Measurements from ENCODE around the gene CDK13. TPM values are rescaled to one million over a fixed set of nuclear protein-coding genes. Genes with fewer than 3 reads are reported as not detected.

Gene CDK13
- total RNA-seq, 1 experiment from 2014 or later: 45.9 TPM

- Mint-ChIP-seq H3K27ac (ENCODE audit: unreplicated experiment) (no peak overlapping the region), H3K4me3 (ENCODE audit: unreplicated experiment) (no peak overlapping the region), H3K36me3 (ENCODE audit: insufficient read depth, unreplicated experiment) (no peaks in the 10 kb centered on the region), H3K9me3 (ENCODE audit: unreplicated experiment) (no peaks in the 10 kb centered on the region), H3K4me1 (ENCODE audit: low read depth, unreplicated experiment) (no peaks in the 10 kb centered on the region), H3K27me3 (ENCODE audit: insufficient read depth, unreplicated experiment) (peaks cover 6% of the 10 kb centered on the region)
- no peaks in the 10 kb centered on the region for H3K9me3 ChIP-seq
- no peaks in the 10 kb centered on the region for H3K4me1 ChIP-seq
- H3K36me3 ChIP-seq (ENCODE audit: control insufficient read depth, insufficient read depth, low read length): no peaks in the 10 kb centered on the region
- CTCF ChIA-PET: no interaction called here
- POLR2A ChIA-PET: no interaction called here
- no peaks in the 10 kb centered on the region for H3K27me3 ChIP-seq (replicated peaks; ENCODE audit: control insufficient read depth, insufficient read depth, low read length)
- no peak for TF ChIP-seq CTCF (IDR thresholded peaks at IDR 0.05; ENCODE audit: insufficient read depth in 1 of 2, low read depth in 1 of 2, low read length in 1 of 2, severe bottlenecking in 1 of 2, unreplicated experiment in 1 of 2)
- BruUV-seq (replicated peaks): no TSS peak
- intact Hi-C loops (cut with micrococcal nuclease; ENCODE audit: unreplicated experiment): no loop called here
- H3K4me3 ChIP-seq (ENCODE audit: low read depth, low read length): no peak overlapping the region
- no peak for DNase-seq
Observed at GRCh38 chr7:39919646-39920045, 30.4 kb upstream of the CDK13 start.

- no peaks in the 10 kb centered on the region for H3K9me3 Mint-ChIP-seq (ENCODE audit: unreplicated experiment)
- H3K27me3 ChIP-seq (replicated peaks; ENCODE audit: control insufficient read depth, insufficient read depth, low read length): no peaks in the 10 kb centered on the region
- no peaks in the 10 kb centered on the region for H3K4me1 Mint-ChIP-seq (ENCODE audit: low read depth, unreplicated experiment)
- no peak overlapping the region for H3K27ac Mint-ChIP-seq (ENCODE audit: unreplicated experiment)
- no peaks in the 10 kb centered on the region for H3K9me3 ChIP-seq
- no peaks in the 10 kb centered on the region for H3K36me3 ChIP-seq (ENCODE audit: control insufficient read depth, insufficient read depth, low read length)
- intact Hi-C loops (cut with micrococcal nuclease; ENCODE audit: unreplicated experiment): no loop called here
- ChIA-PET CTCF (interaction anchor here (1.5 kb wide), 1 partner anchor 26 kb away, joined by 3 read pairs; no protein-coding TSS in a partner anchor), POLR2A (no interaction called here)
- no peak for TF ChIP-seq CTCF (IDR thresholded peaks at IDR 0.05; ENCODE audit: insufficient read depth in 1 of 2, low read depth in 1 of 2, low read length in 1 of 2, severe bottlenecking in 1 of 2, unreplicated experiment in 1 of 2)
- DNase-seq: no peak
- no peak overlapping the region for H3K4me3 Mint-ChIP-seq (ENCODE audit: unreplicated experiment)
- H3K4me3 ChIP-seq (ENCODE audit: low read depth, low read length): no peak overlapping the region
- BruUV-seq (replicated peaks): no TSS peak
- peaks cover 8% of the 10 kb centered on the region for H3K27me3 Mint-ChIP-seq (ENCODE audit: insufficient read depth, unreplicated experiment)
- H3K36me3 Mint-ChIP-seq (ENCODE audit: insufficient read depth, unreplicated experiment): no peaks in the 10 kb centered on the region
- no peaks in the 10 kb centered on the region for H3K4me1 ChIP-seq
Observed at GRCh38 chr7:39921506-39922175, 28.4 kb upstream of the CDK13 start.

GRCh38 chr7:39922580-39922979 is 27.5 kb upstream of the CDK13 start:
- H3K27me3 ChIP-seq (replicated peaks; ENCODE audit: control insufficient read depth, insufficient read depth, low read length): no peaks in the 10 kb centered on the region
- H3K9me3 Mint-ChIP-seq (ENCODE audit: unreplicated experiment): no peaks in the 10 kb centered on the region
- CTCF ChIA-PET: no interaction called here
- BruUV-seq (replicated peaks): no TSS peak
- no peak overlapping the region for H3K27ac Mint-ChIP-seq (ENCODE audit: unreplicated experiment)
- no peaks in the 10 kb centered on the region for H3K36me3 Mint-ChIP-seq (ENCODE audit: insufficient read depth, unreplicated experiment)
- no peaks in the 10 kb centered on the region for H3K4me1 Mint-ChIP-seq (ENCODE audit: low read depth, unreplicated experiment)
- TF ChIP-seq CTCF (IDR thresholded peaks at IDR 0.05; ENCODE audit: insufficient read depth in 1 of 2, low read depth in 1 of 2, low read length in 1 of 2, severe bottlenecking in 1 of 2, unreplicated experiment in 1 of 2): no peak
- H3K27me3 Mint-ChIP-seq (ENCODE audit: insufficient read depth, unreplicated experiment): peaks cover 7% of the 10 kb centered on the region
- intact Hi-C loops (cut with micrococcal nuclease; ENCODE audit: unreplicated experiment): no loop called here
- H3K36me3 ChIP-seq (ENCODE audit: control insufficient read depth, insufficient read depth, low read length): no peaks in the 10 kb centered on the region
- H3K9me3 ChIP-seq: no peaks in the 10 kb centered on the region
- POLR2A ChIA-PET: no interaction called here
- DNase-seq: no peak
- H3K4me3 ChIP-seq (ENCODE audit: low read depth, low read length): no peak overlapping the region
- H3K4me1 ChIP-seq: no peaks in the 10 kb centered on the region
- H3K4me3 Mint-ChIP-seq (ENCODE audit: unreplicated experiment): no peak overlapping the region
